Activated CD4-positive, alpha-beta T cell treated with anti-CD3 and anti-CD28 coated beads for 1 hour (primary cell): Measurements from ENCODE around the gene ABCA8.
"Not testable (repeated sequence)": the region's sequence is repeated elsewhere in the genome, so short reads cannot be mapped to it uniquely, and the experiment has no call there.

ENCODE experiments used
- DNase-seq: peaks from one replicate; pipeline ENCODE4 v3.0.0-alpha.2; 2020

ABCA8 gene, protein sequence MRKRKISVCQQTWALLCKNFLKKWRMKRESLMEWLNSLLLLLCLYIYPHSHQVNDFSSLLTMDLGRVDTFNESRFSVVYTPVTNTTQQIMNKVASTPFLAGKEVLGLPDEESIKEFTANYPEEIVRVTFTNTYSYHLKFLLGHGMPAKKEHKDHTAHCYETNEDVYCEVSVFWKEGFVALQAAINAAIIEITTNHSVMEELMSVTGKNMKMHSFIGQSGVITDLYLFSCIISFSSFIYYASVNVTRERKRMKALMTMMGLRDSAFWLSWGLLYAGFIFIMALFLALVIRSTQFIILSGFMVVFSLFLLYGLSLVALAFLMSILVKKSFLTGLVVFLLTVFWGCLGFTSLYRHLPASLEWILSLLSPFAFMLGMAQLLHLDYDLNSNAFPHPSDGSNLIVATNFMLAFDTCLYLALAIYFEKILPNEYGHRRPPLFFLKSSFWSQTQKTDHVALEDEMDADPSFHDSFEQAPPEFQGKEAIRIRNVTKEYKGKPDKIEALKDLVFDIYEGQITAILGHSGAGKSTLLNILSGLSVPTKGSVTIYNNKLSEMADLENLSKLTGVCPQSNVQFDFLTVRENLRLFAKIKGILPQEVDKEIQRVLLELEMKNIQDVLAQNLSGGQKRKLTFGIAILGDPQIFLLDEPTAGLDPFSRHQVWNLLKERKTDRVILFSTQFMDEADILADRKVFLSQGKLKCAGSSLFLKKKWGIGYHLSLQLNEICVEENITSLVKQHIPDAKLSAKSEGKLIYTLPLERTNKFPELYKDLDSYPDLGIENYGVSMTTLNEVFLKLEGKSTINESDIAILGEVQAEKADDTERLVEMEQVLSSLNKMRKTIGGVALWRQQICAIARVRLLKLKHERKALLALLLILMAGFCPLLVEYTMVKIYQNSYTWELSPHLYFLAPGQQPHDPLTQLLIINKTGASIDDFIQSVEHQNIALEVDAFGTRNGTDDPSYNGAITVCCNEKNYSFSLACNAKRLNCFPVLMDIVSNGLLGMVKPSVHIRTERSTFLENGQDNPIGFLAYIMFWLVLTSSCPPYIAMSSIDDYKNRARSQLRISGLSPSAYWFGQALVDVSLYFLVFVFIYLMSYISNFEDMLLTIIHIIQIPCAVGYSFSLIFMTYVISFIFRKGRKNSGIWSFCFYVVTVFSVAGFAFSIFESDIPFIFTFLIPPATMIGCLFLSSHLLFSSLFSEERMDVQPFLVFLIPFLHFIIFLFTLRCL (N-terminal part only)

DNA sequence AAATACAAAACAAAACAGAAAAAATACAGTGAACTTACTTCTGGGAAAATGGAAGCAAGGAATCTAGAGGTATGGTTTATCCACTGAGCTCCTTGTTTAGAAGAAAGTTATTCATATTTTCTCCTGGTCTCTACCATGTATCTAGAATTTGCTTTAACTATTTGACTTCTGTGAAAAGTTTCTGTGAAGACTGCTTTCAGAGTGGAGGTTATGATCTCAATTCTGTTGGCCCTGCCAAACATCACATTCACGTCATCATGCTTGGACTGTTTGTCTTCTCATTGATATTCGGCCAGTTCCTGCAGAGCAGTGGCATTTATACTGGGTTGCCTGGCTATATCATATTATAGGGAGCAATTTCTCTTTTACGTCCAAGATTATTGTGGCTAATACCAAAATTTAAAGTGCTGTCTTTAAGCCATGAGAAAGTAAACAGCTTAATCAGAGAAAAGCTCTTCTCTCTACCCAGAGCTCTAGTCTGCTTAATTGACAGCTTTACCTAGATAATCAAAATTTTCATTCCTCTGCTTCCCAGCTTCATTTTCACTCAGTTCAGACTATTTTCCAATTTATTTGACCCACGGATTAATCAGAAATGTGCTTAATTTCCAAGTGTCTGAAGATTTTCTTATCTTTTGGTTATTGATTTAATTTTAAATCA is at the start of gene ABCA8:
TSS of gene ABCA8 (minus strand) at position 212 of the 661 bp plus-strand sequence. CDS start 13,358 bp downstream, outside the sequence.
- no peak for DNase-seq

DNA sequence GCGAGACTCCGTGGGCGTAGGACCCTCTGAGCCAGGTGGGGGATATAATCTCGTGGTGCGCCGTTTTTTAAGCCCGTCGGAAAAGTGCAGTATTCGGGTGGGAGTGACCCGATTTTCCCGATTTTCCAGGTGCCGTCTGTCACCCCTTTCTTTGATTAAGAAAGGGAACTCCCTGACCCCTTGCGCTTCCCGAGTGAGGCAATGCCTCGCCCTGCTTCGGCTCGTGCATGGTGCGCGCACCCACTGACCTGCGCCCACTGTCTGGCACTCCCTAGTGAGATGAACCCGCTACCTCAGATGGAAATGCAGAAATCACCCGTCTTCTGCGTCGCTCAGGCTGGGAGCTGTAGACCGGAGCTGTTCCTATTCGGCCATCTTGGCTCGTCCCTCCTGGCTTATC is 49.6 kb upstream of the ABCA8 start:
- DNase-seq, result not testable (repeated sequence)

DNA sequence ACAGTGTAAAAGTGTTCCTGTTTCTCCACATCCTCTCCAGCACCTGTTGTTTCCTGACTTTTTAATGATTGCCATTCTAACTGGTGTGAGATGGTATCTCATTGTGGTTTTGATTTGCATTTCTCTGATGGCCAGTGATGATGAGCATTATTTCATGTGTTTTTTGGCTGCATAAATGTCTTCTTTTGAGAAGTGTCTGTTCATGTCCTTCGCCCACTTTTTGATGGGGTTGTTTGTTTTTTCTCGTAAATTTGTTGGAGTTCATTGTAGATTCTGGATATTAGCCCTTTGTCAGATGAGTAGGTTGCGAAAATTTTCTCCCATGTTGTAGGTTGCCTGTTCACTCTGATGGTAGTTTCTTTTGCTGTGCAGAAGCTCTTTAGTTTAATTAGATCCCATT is 44.6 kb upstream of the ABCA8 start:
- DNase-seq, result not testable (repeated sequence)

DNA sequence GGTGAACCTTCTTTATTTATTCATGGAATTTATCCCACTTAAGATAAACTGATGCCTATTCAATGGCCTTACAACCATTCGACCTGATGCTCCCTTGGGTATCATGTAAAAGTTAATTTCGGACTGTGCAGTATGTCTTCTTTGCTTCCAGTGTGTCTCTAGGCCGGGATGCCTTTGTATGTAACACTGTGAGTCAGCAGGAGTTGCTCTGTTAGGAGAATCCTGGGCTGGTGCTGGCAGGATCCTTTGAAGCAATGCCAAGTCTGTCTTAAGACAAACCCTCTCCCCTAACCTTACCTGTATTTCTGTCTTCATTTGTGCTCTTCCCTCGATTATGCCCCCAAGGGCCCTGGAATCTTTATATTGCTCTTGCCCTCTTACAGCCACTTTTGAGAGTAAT is 37.9 kb upstream of the ABCA8 start:
- no peak for DNase-seq

DNA sequence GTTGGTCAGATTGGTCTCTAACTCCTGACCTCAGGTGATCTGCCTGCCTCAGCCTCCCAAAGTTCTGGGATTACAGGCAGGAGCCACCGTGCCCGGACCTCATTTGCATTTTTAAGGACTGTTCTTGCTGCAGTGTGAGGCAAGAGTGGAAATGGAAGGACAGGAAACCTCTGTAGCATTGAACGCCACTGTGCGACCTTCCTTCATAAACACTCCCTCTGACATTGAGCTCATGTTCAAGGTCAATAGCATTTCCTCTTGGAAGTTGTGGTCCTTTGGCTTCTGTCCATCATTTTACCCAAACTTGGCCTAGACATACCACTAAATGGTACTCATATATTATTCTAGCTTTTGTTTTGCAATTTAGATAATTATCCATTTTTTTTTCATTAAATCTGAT is 32.8 kb upstream of the ABCA8 start:
- DNase-seq, result no peak

DNA sequence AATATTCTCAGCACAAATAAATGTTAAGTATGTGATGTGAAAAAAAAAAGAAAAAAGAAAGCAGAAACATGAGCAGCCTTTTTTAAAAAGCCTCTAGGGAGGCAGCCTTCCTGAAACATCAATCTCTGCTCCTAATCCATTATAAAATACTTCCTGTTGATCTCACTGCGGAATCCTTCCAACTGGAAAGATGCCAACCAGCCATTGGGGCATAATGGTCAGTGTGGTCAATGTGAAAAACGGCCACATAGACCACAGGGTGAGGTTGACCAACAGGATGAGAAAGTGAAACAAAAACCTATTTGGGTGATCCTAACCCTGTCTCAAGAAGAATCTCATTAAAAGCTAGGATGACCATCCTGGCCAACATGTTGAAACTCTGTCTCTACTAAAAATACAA is 26.1 kb upstream of the ABCA8 start:
- no peak for DNase-seq

DNA sequence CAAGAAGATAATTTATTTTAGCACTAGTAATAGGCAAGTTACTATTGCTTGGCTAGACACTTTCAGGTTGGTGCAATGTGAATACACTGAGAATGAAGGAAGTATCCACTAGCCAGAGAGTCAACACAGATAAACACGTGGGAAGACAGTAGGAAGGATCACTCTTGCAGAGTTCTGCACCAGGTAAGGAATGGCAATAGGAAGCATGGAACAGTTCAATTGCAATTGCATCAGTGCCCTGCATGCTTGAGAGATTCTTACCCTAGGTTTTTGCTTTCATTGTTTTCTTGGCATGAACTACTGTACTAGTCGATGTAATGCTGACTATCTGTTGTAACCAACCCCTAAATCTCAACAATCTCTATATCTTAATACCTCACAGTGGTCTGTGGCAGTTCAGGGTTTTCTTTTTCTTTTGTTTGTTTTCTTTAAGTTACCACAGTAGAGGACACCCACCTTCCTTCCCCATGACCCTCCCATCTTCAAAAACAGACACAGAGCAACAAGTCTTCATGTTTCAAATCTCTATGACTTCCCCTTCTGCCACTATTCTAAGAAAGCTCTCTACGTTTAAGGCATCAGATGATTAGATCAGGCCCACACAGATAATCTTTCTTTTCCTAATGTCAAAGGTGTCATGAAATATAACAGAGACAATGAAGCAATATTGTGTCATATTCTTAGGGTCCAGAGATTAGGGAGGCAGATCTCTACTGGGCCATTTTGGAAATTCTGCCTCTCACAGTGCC is 18.1 kb upstream of the ABCA8 start:
- DNase-seq, result no peak

DNA sequence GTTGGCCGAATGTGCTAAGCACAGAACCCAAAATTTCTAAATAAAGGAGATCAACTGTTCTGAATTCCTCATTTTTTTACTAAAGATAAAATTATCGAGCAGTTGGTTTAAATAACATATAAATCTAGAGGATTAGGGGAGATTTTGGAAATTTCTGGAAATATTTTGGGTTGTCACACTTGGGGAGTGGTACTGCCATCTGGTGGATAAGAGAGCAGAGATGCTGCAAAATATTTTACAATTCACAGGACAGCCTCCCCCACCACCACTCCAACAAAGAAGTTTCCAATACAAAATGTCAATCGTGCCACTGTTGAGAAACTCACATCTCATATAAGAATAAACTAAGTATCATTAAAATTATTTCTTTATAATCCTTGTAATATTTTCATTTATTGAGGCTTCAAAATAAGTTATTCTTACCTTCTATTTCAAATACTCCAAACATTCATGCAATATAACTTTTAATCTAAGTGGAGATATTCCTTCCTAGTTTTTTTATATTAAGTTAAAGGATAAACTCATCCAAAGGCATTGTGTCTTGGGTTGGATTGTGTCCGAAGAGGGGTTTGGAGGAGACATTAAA is 17.0 kb upstream of the ABCA8 start:
- no peak for DNase-seq

DNA sequence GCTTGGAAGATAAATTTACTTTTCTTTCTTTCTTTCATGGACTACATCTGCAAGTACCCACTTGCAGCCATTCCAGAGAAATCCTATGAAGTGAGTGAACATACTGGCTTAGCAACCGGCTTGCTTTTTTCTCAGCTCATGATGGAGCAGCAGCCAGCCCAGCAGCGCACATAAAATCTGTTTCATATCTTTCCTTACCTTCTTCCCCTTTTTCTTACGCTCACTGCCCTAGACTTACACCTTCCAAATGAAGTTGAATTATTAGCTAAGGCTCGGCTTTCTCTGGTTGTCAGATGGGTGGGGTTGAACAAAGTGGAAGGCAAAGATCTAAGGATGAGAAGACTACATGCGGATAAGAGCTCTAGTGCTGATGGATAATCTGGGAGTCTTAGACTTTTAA is 13.9 kb upstream of the ABCA8 start:
- DNase-seq, result no peak

DNA sequence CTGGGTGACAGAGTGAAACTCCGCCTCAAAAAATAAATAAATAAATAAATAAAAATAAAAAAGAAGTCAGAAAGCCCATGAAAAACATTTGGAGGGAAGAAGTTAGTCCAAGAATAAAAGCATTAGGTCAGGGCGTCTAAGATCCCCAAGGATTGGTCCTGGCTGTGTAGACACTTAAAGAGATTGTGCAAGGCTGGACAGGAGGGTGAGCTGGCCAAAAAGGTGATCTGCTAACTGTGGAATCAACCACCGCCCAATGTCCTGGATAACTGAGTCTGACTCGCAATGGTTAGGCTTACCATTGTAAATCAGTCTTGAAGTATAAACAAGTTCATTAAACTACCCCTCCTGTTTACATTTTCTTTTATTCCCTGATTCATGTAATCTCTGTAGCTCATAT is 8.8 kb upstream of the ABCA8 start:
- no peak for DNase-seq

DNA sequence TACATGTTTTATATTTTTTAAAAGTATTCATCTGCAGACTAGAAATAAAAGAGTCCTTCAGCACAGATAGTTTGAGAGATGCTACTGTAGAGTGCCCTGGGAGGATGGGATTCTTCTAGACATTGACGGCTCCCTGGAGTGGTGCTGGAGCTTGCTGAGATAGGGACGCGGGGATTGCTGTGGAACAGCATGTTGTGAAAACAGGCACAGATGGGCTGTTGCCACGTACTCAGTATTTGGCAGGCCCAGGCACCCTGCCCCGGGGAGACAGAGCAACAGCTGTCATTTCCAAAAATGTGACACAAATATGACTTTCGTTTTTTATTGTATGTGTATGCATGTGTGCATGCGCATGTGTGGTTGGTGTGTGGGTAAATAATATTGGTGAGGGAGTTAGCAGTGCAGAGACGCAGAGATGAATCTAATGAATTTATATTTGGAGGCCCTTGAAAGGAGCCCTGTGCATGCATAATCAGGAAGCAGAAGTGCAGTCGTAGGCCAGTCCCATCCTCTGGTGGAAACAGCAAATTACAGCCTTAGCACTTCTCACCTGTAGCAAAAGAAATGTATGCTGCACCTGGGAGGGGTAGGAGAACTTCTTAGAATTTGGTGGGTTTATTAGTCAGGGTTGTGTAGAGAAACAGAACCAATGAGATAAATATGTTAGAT is 6.2 kb upstream of the ABCA8 start:
- no peak for DNase-seq

DNA sequence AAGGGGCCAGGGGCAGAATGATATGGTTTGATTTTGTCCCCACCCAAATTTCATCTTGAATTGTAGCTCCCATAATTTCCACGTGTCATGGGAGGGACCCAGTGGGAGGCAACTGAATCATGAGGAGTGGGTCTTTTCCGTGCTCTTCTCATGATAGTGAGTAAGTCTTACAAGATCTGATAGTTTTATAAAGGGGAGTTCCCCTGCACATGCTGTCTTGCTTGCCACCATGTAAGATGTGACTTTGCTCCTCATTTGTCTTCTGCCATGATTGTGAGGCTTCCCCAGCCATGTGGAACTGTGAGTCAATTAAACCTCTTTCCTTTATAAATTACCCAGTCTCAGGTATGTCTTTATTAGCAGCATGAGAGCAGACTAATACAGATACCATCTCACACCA is 3.9 kb upstream of the ABCA8 start:
- DNase-seq, result not testable (repeated sequence)

DNA sequence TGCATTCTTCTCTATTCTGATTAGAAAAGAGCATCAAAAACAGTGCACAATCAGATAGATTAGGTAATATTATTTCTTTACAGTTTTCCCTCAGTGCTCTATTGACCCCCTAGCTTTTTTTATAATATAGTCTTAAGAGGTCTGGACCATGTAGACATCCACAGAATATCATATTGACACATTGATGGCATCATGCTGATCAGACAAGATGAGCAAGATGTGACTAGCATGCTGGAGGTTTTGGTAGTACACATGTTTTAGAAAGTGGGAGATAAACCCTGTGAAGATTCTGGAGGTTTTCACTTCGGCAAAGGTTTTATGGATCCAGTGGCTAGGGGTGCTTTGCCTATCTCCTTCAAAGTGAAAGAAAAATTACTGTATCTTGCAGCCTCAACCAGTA is 2.8 kb upstream of the ABCA8 start:
- DNase-seq, result no peak

DNA sequence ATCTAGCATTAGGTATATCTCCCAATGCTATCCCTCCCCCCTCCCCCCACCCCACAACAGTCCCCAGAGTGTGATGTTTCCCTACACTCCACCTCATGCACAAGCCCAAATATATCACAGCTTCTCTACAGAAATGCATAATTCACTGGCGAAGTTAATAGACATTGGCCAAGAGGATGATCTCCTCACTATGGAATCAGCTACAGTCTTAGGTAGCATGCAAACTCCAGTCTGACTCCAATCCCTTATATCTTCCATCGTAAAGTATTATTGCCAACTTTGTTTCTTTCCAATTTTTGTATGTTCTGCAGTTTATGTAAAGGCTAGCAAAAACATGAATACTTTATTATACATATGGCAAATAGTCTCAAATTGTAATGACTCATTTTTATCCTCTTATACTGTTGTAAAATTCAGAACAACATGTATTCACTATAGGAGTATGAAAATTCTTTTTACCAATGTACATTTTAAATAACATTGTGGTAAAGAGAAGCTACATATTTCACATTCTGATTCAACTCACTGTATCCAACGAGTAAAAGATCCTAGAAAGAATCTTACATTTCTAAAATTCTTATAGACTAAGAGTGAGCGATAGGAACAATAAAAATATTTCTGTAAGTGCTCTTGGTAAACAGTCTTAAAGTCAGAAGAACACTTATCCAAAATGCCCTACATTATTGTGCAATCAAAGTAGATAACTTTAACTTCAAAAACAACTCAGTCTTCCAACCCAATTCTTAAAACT is 871 bp downstream of the ABCA8 start:
- no peak for DNase-seq

DNA sequence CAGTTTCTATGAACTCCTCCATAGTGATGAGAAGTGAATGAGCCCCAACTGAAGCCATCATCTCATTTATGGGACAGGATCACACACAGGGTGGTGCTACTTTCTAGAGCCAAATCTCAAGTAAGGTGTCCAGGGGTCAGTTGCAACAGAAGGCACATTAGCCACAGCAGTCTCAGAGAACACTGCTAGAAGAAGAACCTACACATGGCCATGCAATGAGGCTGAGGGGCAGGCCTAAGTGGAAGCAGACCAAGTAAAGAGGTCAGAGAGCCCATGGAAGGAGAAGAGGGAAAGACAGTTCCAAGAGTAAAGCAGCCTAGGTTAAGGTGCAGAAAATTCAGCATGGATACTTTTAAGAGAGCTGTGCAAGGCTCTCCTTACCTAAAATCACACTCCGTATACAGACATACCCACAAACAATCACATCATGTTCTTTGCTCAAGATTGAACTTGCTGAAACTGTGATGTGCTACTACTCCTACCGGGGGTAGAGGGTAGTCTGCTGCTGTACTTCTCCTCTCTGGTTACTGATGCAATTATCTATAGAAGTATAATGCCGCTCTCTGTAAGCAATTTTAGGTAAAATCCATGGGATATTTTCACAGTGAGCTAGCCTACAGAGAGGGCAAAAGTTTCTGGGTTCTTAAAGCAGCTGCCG is 1.7 kb downstream of the ABCA8 start:
- DNase-seq, result no peak

DNA sequence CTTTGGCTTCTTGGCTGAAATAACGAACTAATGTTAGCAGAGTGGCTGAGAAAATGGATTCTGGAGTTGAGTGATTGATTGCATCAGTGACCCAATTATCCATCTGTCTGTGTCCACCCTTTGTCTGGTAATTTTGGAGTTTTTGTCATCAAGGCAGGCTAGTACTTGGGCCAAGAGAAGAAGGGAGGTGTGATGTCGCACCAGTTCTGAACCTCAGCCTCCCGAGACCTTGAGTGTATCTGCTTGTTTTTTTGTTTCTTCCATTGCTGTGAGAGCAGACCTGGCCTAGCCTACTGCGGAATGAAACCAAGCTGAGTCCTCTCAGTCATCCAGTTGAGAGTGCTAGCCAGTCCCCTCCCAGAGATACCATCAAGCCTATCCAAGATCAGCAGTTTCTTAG is 4.5 kb downstream of the ABCA8 start:
- DNase-seq, result no peak

DNA sequence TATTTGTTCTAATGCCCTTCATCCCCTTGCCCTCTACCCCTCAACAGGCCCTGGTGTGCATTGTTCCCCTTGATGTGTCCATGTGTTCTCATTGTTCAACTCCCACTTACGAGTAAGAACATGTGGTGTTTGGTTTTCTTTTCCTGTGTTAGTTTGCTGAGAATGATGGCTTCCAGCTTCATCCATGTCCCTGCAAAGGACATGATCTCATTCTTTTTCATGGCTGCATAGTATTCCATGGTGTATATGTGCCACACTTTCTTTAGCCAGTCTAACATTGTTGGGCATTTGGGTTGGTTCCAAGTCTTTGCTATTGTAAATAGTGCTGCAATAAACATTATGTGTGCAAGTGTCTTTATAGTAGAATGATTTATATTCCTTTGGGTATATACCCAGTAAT is 7.3 kb downstream of the ABCA8 start:
- not testable (repeated sequence) for DNase-seq

DNA sequence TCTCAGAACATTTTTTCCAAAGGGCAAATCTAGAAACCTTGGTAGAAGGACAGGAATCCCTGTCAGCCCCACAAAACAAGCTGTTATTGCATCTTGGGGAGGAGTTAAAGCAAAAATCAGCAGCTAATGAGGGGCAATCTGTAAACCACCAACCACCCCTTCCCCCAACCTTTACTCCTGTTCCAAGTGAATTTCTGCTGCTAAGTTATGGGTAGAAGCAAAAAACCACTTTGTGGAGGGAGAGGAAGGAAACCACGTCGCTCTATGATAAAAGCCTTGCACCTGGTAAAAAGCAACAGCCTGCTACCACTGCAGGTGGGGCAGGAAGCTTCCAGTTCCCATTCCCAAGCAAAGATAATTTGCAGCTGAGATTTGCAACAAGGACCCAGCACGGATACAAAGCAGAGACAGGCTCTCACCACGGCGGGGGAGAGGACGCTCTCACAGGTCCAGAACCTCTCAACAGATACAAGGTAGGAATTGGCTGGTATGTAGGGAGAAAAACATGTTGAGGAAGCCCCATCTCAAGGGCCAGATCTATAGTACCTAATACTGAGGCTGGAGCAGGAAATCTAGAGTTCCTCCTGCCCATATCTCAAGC is 10.7 kb downstream of the ABCA8 start:
- DNase-seq, result no peak

DNA sequence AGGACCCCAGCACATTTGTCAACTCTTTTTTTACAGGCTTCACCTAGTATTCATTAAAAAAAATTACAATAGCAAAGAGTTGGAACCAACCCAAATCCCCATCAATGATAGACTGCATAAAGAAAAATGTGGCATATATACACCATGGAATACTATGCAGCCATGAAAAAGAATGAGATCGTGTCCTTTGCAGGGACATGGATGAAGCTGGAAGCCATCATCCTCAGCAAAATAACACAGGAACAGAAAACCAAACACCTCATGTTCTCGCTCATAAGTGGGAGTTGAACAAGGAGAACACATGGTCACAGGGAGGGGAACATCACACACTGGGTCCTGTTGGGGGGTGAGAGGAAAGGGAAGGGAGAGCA is 11.4 kb downstream of the ABCA8 start:
- DNase-seq, result not testable (repeated sequence)
